Thoracic aorta (tissue), 2 donors: ENCODE results near the gene GRAMD1A. TPM values are rescaled to one million over a fixed set of nuclear protein-coding genes. Genes with fewer than 3 reads are reported as not detected.
A peak's percentile ranks its signal among the peaks of the same experiment; 100 is the strongest.

Source experiments
- ATAC-seq: fragments of 150-250 bp; one replicate; pipeline ENCODE4 v1.8.0; 2017; ENCODE audit warnings: low read depth; ENCODE audit not compliant: insufficient number of reproducible peaks, low FRiP score
- DNase-seq: peaks from one replicate; pipeline ENCODE4 v3.0.0-alpha.2; 2020; ENCODE audit warnings: low spot score
- H3K27ac ChIP-seq, 2 donors: fragments of 200-600 bp; sonication (generic); 1 replicate in 1 of 2; 2 replicates in 1 of 2; pipeline ENCODE4 v1.5.1; 2016; ENCODE audit warnings: mild to moderate bottlenecking in 2 of 2, moderate library complexity in 2 of 2
- H3K27me3 ChIP-seq: fragments of 200-600 bp; sonication (generic); replicated peaks from 2 replicates; pipeline ENCODE4 v1.6.0; 2016; ENCODE audit warnings: mild to moderate bottlenecking; ENCODE audit not compliant: insufficient read depth
- H3K36me3 ChIP-seq: fragments of 200-600 bp; sonication (generic); one replicate; pipeline ENCODE4 v1.5.1; 2016
- H3K4me1 ChIP-seq, 2 donors: fragments of 200-600 bp; sonication (generic); 1 replicate in 1 of 2; 2 replicates in 1 of 2; pipeline versions ENCODE4 v1.5.1 to v1.6.0; 2016; ENCODE audit warnings: low read depth in 2 of 2, mild to moderate bottlenecking in 1 of 2; ENCODE audit not compliant: control insufficient read depth in 1 of 2
- H3K4me3 ChIP-seq: fragments of 200-600 bp; sonication (generic); 2 replicates; pipeline ENCODE4 v1.5.1; 2016; ENCODE audit warnings: mild to moderate bottlenecking
- H3K9me3 ChIP-seq: fragments of 200-600 bp; sonication (generic); 2 replicates; pipeline ENCODE4 v1.5.1; 2016
- total RNA-seq, 2 donors: library from RNA; depleted of rRNA; stranded (reverse); fragments of >200 nt; gene quantifications; one replicate each; pipeline versions ENCODE4 v1.1.0 to v1.2.3, GENCODE V29; 2016
- TF ChIP-seq, protein P1 (sequence below): fragments of 200-600 bp; sonication (generic); IDR thresholded peaks from one replicate; pipeline ENCODE4 v1.5.1; 2019; ENCODE audit warnings: antibody characterized with exemption

GRAMD1A gene
- total RNA-seq, 2 donors from 2014 or later: 42.9 to 83.5 TPM

- Histone ChIP-seq H3K27me3 (no peaks in the 10 kb centered on the region), H3K4me3 (no peak overlapping the region), H3K36me3 (no peaks in the 10 kb centered on the region), H3K9me3 (no peaks in the 10 kb centered on the region), H3K4me1 (no peaks in the 10 kb centered on the region), H3K27ac (no peak overlapping the region)
- ATAC-seq (no peak), DNase-seq (no peak)
- TF ChIP-seq, protein P1, sequence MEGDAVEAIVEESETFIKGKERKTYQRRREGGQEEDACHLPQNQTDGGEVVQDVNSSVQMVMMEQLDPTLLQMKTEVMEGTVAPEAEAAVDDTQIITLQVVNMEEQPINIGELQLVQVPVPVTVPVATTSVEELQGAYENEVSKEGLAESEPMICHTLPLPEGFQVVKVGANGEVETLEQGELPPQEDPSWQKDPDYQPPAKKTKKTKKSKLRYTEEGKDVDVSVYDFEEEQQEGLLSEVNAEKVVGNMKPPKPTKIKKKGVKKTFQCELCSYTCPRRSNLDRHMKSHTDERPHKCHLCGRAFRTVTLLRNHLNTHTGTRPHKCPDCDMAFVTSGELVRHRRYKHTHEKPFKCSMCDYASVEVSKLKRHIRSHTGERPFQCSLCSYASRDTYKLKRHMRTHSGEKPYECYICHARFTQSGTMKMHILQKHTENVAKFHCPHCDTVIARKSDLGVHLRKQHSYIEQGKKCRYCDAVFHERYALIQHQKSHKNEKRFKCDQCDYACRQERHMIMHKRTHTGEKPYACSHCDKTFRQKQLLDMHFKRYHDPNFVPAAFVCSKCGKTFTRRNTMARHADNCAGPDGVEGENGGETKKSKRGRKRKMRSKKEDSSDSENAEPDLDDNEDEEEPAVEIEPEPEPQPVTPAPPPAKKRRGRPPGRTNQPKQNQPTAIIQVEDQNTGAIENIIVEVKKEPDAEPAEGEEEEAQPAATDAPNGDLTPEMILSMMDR: no peak
Measured at GRCh38 chr19:35062942-35063341, 62.8 kb downstream of the GRAMD1A start.

DNA sequence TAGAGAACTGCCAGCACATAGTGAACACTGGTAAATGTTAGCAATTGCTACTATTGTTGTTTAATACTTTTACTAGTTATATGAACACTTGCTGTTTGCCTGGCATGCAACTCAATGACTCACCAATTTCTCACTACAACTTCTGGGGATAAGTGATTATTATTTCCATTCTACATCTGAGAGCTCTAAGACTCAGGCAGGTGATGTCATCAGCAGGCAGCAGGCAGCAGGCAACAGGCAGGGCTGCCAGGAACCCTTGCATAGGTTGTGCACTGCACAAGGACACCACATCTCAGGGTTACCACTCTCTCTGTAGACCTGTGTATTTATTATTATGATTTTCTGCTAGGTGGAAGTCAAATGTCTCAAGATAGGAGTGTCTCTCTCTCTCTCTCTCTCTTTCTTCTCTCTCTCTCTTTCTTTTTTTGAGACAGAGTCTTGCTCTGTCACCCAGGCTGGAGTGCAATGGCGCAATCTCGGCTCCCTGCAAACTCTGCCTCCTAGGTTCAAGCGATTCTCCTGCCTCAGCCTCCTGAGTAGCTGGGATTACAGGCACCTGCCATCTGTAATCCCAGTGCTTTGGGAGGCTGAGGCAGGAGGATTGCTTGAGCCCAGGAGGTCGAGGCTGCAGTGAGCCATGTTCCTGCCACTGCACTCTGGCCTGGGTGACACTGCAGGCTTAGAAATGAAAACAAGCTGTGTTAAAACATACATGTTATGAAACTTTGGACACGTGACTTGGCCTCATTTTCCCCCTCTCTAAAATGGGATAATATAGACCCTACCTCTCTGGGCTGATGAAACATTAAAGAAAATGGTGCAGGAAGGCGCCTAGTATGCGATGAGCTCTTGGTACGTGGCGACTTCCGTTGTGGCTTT, 64.1 kb downstream of the GRAMD1A start:
- Histone ChIP-seq H3K4me1 (no peaks in the 10 kb centered on the region), H3K27ac (no peak overlapping the region), H3K9me3 (no peaks in the 10 kb centered on the region), H3K36me3 (no peaks in the 10 kb centered on the region), H3K27me3 (no peaks in the 10 kb centered on the region), H3K4me3 (no peak overlapping the region)
- DNase-seq: no peak
- TF ChIP-seq, protein P1: no peak
- no peak for ATAC-seq

GRCh38 chr19:35065574-35065973, 65.5 kb downstream of the GRAMD1A start:
- H3K27me3 ChIP-seq: no peaks in the 10 kb centered on the region
- H3K4me1 ChIP-seq: no peaks in the 10 kb centered on the region
- TF ChIP-seq, protein P1: no peak
- no peak overlapping the region for H3K4me3 ChIP-seq
- DNase-seq (no peak), ATAC-seq (no peak)
- H3K27ac ChIP-seq: no peak overlapping the region
- H3K9me3 ChIP-seq: peaks cover 3% of the 10 kb centered on the region
- no peaks in the 10 kb centered on the region for H3K36me3 ChIP-seq

DNA sequence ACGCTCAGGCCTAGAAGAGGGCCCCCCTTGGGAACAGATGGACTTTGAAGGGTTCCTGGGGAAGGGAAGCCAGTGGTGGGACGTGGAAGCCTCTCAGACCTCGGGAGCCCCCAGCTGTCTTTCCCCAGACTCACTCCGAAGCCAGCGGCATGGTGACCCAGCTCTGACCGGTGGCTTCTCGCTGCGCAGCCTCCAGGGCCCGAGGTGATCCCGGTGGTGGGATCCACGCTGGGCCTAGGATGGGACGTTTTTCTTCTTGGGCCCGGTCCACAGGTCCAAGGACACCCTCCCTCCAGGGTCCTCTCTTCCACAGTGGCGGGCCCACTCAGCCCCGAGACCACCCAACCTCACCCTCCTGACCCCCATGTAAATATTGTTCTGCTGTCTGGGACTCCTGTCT, 66.0 kb downstream of the GRAMD1A start:
- TF ChIP-seq, protein P1: no peak
- Histone ChIP-seq H3K4me1 (no peaks in the 10 kb centered on the region), H3K4me3 (no peak overlapping the region), H3K27me3 (no peaks in the 10 kb centered on the region), H3K9me3 (peaks cover 5% of the 10 kb centered on the region), H3K36me3 (no peaks in the 10 kb centered on the region), H3K27ac (no peak overlapping the region)
- DNase-seq (no peak), ATAC-seq (no peak)

- H3K36me3 ChIP-seq: no peaks in the 10 kb centered on the region
- no peak overlapping the region for H3K27ac ChIP-seq
- ATAC-seq (no peak), DNase-seq (peak; percentile 43)
- no peaks in the 10 kb centered on the region for H3K27me3 ChIP-seq
- peaks cover 5% of the 10 kb centered on the region for H3K9me3 ChIP-seq
- no peak overlapping the region for H3K4me3 ChIP-seq
- TF ChIP-seq, protein P1: peak; percentile 83
- H3K4me1 ChIP-seq: no peaks in the 10 kb centered on the region
Measured at GRCh38 chr19:35066691-35067563, 66.8 kb downstream of the GRAMD1A start.
